Measurements from ENCODE around the gene MTCH2.

GRCh38 chr11:47615249-47615648 is 27.1 kb downstream of the MTCH2 start:
- TF ChIP-seq GATA2 (IDR thresholded peaks at IDR 0.05; ENCODE audit: low read depth, low read length) (no peak), GATA3 (IDR thresholded peaks at IDR 0.05; ENCODE audit: low read depth, low read length) (no peak)

Data from SH-SY5Y (cell line).